ENCODE measurements around the gene ARRB1. TPM values are rescaled to one million over a fixed set of nuclear protein-coding genes. Genes with fewer than 3 reads are reported as not detected.

The ARRB1 gene
- total and polyA plus RNA-seq, 4 donors: 39.8 to 145 (median 55.2) TPM

DNA sequence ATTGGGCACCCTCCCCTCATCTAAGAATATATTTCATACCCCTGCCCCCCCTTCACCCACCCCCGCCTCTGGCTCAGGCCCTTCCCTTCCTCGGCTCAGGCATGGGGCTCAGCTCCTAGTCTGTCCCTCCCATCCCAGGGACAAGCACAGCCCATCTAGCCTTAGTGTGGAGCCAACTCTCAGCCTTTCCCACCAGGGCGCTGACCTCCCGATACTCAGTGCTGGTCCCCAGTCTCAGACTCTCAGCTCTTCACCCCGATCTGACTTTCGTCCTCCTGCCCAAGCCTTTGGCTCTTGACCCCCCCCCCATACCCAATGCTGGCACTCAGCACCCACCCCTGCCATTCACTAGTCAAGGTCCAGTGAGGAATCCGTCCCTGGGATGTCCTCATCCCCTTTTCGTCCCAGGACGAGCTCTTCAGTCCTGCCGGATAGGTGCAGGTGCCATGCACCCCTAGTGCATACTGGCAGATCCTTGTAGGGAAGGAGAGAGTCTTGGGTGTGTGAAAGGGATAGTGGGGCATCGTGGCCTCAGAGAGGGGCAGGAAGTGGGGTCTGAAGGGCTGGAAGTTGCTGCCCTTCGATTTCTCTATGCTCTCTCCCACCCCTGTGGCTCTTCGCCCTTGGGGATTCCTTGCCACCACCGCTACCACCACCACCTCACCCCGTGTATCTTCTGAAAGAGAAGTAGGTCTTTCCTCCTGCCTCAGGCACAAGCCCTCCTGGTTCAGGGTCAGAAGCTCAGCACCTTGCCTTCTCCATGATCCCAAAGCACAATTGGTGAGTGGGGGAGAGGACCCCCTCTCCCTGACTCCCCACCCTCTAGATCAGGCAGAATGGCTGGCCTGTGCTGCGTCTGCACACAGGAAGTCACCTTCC, 108.5 kb downstream of the ARRB1 start:
- 80 to 82% methylated on average over 16 of the region's 16 CpGs for WGBS, 2 donors
- TF ChIP-seq, protein P1, sequence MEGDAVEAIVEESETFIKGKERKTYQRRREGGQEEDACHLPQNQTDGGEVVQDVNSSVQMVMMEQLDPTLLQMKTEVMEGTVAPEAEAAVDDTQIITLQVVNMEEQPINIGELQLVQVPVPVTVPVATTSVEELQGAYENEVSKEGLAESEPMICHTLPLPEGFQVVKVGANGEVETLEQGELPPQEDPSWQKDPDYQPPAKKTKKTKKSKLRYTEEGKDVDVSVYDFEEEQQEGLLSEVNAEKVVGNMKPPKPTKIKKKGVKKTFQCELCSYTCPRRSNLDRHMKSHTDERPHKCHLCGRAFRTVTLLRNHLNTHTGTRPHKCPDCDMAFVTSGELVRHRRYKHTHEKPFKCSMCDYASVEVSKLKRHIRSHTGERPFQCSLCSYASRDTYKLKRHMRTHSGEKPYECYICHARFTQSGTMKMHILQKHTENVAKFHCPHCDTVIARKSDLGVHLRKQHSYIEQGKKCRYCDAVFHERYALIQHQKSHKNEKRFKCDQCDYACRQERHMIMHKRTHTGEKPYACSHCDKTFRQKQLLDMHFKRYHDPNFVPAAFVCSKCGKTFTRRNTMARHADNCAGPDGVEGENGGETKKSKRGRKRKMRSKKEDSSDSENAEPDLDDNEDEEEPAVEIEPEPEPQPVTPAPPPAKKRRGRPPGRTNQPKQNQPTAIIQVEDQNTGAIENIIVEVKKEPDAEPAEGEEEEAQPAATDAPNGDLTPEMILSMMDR (IDR thresholded peaks at IDR 0.05; ENCODE audit: control extremely low read depth, extremely low read depth): no peak
- Histone ChIP-seq H3K9ac (ENCODE audit: insufficient read depth in 1 of 2, low read length in 2 of 2) (no peak overlapping the region), H3K27me3 (ENCODE audit: control insufficient read depth in 3 of 3, insufficient read depth in 3 of 3, low read length in 2 of 3) (peaks cover 3 to 50% (median 37%) of the 10 kb centered on the region in 3 donors), H3K27ac (ENCODE audit: low read depth in 1 of 2, low read length in 1 of 2) (no peak overlapping the region), H3K4me1 (ENCODE audit: control insufficient read depth in 5 of 5, insufficient read depth in 5 of 5, low read length in 5 of 5) (peaks cover 0 to 6% (median 0%) of the 10 kb centered on the region in 5 donors), H3K9me3 (ENCODE audit: control insufficient read depth in 4 of 4, insufficient read depth in 3 of 4, low read length in 3 of 4) (no peaks in the 10 kb centered on the region), H3K36me3 (ENCODE audit: control insufficient read depth in 4 of 4, insufficient read depth in 4 of 4, low read length in 4 of 4) (no peaks in the 10 kb centered on the region), H3K4me3 (no peak overlapping the region)
- ATAC-seq (ENCODE audit: insufficient read depth, low FRiP score) (no peak), DNase-seq (no peak)

DNA sequence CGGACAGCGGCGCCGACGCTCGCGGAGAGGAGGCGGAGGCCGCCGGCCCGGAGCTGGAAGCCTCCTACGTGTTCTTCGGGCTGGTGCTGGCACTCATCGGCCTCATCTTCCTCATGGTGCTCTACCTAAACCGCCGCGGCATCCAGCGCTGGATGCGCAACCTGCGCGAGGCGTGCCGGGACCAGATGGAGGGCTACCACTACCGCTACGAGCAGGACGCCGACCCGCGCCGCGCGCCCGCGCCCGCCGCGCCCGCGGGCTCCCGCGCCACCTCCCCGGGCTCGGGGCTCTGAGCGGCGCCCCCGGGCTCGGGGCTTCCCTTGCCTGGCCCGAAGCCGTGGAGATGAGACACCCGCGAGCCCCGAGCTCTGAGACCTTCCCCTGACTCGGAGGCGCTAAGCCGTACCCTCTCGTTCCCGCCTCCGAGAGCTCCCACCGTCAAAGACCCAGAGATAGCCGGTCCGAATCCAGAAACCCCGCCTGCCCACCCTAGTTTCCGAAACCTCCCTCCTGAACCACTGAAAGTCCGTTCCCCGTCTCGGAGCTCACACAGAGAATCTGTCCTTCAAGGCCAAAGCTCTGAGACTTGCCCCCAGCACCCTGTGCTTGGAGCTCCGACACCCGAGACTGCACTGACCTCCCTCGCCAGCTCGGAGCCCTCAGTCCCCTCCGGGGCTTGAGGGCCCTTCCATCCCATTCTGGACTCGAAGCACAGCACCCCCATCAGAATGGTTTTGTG, 109.4 kb downstream of the ARRB1 start:
- Histone ChIP-seq H3K9ac (ENCODE audit: insufficient read depth in 1 of 2, low read length in 2 of 2) (no peak overlapping the region), H3K4me3 (peak overlapping the region; percentile 6), H3K36me3 (ENCODE audit: control insufficient read depth in 4 of 4, insufficient read depth in 4 of 4, low read length in 4 of 4) (no peaks in the 10 kb centered on the region), H3K9me3 (ENCODE audit: control insufficient read depth in 4 of 4, insufficient read depth in 3 of 4, low read length in 3 of 4) (no peaks in the 10 kb centered on the region), H3K27ac (ENCODE audit: low read depth in 1 of 2, low read length in 1 of 2) (no peak overlapping the region), H3K27me3 (ENCODE audit: control insufficient read depth in 3 of 3, insufficient read depth in 3 of 3, low read length in 2 of 3) (peaks cover 3 to 56% (median 37%) of the 10 kb centered on the region in 3 donors), H3K4me1 (ENCODE audit: control insufficient read depth in 5 of 5, insufficient read depth in 5 of 5, low read length in 5 of 5) (peaks cover 0 to 6% (median 0%) of the 10 kb centered on the region in 5 donors)
- ATAC-seq (ENCODE audit: insufficient read depth, low FRiP score) (peak; percentile 21), DNase-seq (no peak)
- TF ChIP-seq, protein P1 (IDR thresholded peaks at IDR 0.05; ENCODE audit: control extremely low read depth, extremely low read depth): no peak
- WGBS, 2 donors: 6 to 9% methylated on average over 54 to 72 of the region's 72 CpGs

DNA sequence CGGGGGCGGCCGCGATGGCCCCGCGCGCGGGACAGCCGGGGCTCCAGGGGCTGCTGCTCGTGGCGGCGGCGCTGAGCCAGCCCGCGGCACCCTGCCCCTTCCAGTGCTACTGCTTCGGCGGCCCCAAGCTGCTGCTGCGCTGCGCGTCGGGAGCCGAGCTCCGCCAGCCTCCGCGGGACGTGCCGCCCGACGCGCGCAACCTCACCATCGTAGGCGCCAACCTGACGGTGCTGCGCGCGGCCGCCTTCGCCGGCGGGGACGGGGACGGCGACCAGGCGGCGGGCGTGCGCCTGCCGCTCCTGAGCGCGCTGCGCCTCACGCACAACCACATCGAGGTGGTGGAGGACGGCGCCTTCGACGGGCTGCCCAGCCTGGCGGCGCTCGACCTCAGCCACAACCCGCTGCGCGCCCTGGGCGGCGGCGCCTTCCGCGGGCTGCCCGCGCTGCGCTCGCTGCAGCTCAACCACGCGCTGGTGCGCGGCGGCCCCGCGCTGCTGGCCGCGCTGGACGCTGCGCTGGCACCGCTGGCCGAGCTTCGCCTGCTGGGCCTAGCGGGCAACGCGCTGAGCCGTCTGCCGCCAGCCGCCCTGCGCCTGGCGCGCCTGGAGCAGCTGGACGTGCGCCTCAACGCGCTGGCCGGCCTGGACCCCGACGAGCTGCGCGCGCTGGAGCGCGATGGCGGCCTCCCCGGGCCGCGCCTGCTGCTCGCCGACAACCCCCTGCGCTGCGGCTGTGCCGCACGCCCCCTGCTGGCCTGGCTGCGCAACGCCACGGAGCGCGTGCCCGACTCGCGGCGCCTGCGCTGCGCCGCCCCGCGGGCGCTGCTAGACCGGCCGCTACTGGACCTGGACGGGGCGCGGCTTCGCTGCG, 110.2 kb downstream of the ARRB1 start:
- peak; percentile 85 to 92 (median 92) for DNase-seq
- no peak overlapping the region for H3K27ac ChIP-seq (ENCODE audit: low read depth in 1 of 2, low read length in 1 of 2)
- no peaks in the 10 kb centered on the region for H3K9me3 ChIP-seq (ENCODE audit: control insufficient read depth in 4 of 4, insufficient read depth in 3 of 4, low read length in 3 of 4)
- ATAC-seq (ENCODE audit: insufficient read depth, low FRiP score): peak; percentile 99
- TF ChIP-seq, protein P1 (IDR thresholded peaks at IDR 0.05; ENCODE audit: control extremely low read depth, extremely low read depth): peak; percentile 99
- peak overlapping the region; percentile 33 for H3K4me3 ChIP-seq
- peaks cover 3 to 56% (median 37%) of the 10 kb centered on the region in 3 donors for H3K27me3 ChIP-seq (ENCODE audit: control insufficient read depth in 3 of 3, insufficient read depth in 3 of 3, low read length in 2 of 3)
- H3K36me3 ChIP-seq (ENCODE audit: control insufficient read depth in 4 of 4, insufficient read depth in 4 of 4, low read length in 4 of 4): no peaks in the 10 kb centered on the region
- 0 to 1% methylated on average over 99 to 140 of the region's 140 CpGs for WGBS, 2 donors
- H3K9ac ChIP-seq (ENCODE audit: insufficient read depth in 1 of 2, low read length in 2 of 2): no peak overlapping the region
- H3K4me1 ChIP-seq (ENCODE audit: control insufficient read depth in 5 of 5, insufficient read depth in 5 of 5, low read length in 5 of 5): peaks cover 0 to 6% (median 0%) of the 10 kb centered on the region in 5 donors
